Measurements from ENCODE around the gene PRUNE2.

The PRUNE2 gene

GRCh38 chr9:76634356-76635054 is 271.4 kb downstream of the PRUNE2 start:
- DNase-seq (ENCODE audit: low read depth in 2 of 3, low spot score in 1 of 3) = no peak

- no peak for DNase-seq (ENCODE audit: low read depth in 2 of 3, low spot score in 1 of 3)
These were observed 275.0 kb downstream of the PRUNE2 start for GRCh38 chr9:76630916-76631315.

GRCh38 chr9:76629205-76629990 is 276.5 kb downstream of the PRUNE2 start:
- no peak for DNase-seq (ENCODE audit: low read depth in 2 of 3, low spot score in 1 of 3)

GRCh38 chr9:76628155-76628554 is 277.8 kb downstream of the PRUNE2 start:
- DNase-seq (ENCODE audit: low read depth in 2 of 3, low spot score in 1 of 3) = no peak

- DNase-seq (ENCODE audit: low read depth in 2 of 3, low spot score in 1 of 3) = no peak
These were observed 278.9 kb downstream of the PRUNE2 start for GRCh38 chr9:76626980-76627379.

- DNase-seq (ENCODE audit: low read depth in 2 of 3, low spot score in 1 of 3) = no peak
These were observed 279.8 kb downstream of the PRUNE2 start for GRCh38 chr9:76626141-76626540.

- no peak for DNase-seq (ENCODE audit: low read depth in 2 of 3, low spot score in 1 of 3)
These were observed 281.4 kb downstream of the PRUNE2 start for GRCh38 chr9:76624391-76625048.

GRCh38 chr9:76620996-76621395 is 284.9 kb downstream of the PRUNE2 start:
- no peak for DNase-seq (ENCODE audit: low read depth in 2 of 3, low spot score in 1 of 3)

GRCh38 chr9:76620581-76620980 is 285.3 kb downstream of the PRUNE2 start:
- no peak for DNase-seq (ENCODE audit: low read depth in 2 of 3, low spot score in 1 of 3)

- DNase-seq (ENCODE audit: low read depth in 2 of 3, low spot score in 1 of 3) = no peak
These were observed 286.3 kb downstream of the PRUNE2 start for GRCh38 chr9:76619640-76620039.

GRCh38 chr9:76619197-76619596 is 286.7 kb downstream of the PRUNE2 start:
- no peak for DNase-seq (ENCODE audit: low read depth in 2 of 3, low spot score in 1 of 3)

GRCh38 chr9:76618762-76619161 is 287.2 kb downstream of the PRUNE2 start:
- no peak for DNase-seq (ENCODE audit: low read depth in 2 of 3, low spot score in 1 of 3)

GRCh38 chr9:76617497-76618175 is 288.3 kb downstream of the PRUNE2 start:
- DNase-seq (ENCODE audit: low read depth in 2 of 3, low spot score in 1 of 3) = no peak

GRCh38 chr9:76616780-76617179 is 289.1 kb downstream of the PRUNE2 start:
- DNase-seq (ENCODE audit: low read depth in 2 of 3, low spot score in 1 of 3) = no peak

- DNase-seq (ENCODE audit: low read depth in 2 of 3, low spot score in 1 of 3) = no peak
These were observed 290.7 kb downstream of the PRUNE2 start for GRCh38 chr9:76615177-76615603.

- DNase-seq (ENCODE audit: low read depth in 2 of 3, low spot score in 1 of 3) = no peak
These were observed 291.9 kb downstream of the PRUNE2 start for GRCh38 chr9:76613974-76614373.

- no peak for DNase-seq (ENCODE audit: low read depth in 2 of 3, low spot score in 1 of 3)
These were observed 292.6 kb downstream of the PRUNE2 start for GRCh38 chr9:76613150-76613781.

- no peak for DNase-seq (ENCODE audit: low read depth in 2 of 3, low spot score in 1 of 3)
These were observed 295.9 kb downstream of the PRUNE2 start for GRCh38 chr9:76610011-76610352.

GRCh38 chr9:76609285-76610010 is 296.5 kb downstream of the PRUNE2 start:
- DNase-seq (ENCODE audit: low read depth in 2 of 3, low spot score in 1 of 3) = no peak

- DNase-seq (ENCODE audit: low read depth in 2 of 3, low spot score in 1 of 3) = no peak
These were observed 297.2 kb downstream of the PRUNE2 start for GRCh38 chr9:76608575-76609273.
